Ammon's horn (tissue), 1 donor: ENCODE results near the gene UBE3D.
"Not testable (repeated sequence)": the region's sequence is repeated elsewhere in the genome, so short reads cannot be mapped to it uniquely, and the experiment has no call there.

Experiments used
- DNase-seq: peaks from one replicate; pipeline ENCODE4 v3.0.0-alpha.2; 2016; ENCODE audit warnings: low spot score

UBE3D gene

DNA sequence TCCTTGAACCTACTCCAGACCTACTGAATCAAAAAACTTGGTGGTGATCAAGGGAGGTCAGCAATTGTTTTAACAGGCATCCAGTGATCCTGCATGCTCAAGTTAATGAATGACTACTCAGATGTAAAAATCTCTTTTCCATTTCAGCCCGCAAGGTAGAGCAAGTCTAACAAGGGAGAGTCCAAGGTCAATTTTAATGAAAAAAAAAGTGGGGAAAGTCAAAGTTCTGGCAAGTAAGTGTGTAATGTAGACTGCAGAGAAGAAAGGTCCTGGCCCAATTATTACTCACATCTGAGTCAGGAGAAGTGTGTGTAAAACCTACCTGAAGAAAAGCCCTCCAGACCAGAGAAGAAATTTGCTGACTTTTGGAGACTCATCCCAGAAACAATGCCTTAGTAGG lies 193.5 kb downstream of the UBE3D start:
- DNase-seq, result no peak

DNA sequence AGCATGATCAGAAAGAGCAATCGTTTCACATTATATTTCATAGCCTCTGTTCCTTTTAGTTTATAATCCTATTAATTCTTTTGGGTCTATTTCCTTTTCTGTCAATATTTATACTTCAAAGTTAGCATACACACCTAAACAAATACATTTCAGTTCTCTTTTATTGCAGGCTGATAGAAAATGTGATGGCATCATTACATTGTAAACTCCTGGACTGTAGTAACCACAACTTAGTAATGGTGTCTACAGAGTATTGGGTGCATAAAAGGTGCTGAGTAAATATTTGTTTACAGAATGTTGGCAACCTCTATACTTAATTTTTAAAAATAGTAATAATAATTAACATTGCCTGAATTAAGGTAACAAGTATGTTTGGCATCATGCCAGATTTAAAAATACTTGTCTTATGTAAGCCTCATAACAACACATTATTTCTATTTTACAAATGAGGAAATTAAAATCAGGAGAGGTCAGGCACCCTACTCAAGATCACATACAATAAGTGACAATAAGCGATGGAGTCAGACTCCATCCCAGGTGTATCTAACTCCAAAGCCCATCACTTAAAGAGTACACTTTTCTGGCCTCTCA lies 195.0 kb downstream of the UBE3D start:
- no peak for DNase-seq

GRCh38 chr6:82869493-82869892 lies 196.1 kb downstream of the UBE3D start:
- DNase-seq, result no peak

GRCh38 chr6:82867946-82868345 lies 197.7 kb downstream of the UBE3D start:
- no peak for DNase-seq

DNA sequence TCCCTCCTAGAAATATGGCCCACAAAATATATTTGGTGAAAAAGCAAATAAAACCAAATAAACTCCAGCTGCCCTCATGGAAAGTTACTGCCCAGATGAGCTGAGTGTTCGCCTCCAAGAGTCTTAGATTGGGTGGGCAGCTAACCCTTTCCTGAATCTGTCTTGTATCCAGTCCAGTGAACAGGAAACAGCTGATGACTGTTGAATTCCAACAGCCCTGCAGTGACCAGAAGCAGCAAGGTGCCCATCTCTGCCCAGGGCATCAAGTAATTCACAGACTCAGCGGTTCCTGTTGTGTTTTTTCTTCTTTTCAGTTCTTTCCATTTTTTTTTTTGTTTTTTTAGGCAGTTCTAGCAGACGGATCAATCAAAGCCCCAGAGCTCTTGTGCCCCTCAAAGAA lies 199.2 kb downstream of the UBE3D start:
- no peak for DNase-seq

DNA sequence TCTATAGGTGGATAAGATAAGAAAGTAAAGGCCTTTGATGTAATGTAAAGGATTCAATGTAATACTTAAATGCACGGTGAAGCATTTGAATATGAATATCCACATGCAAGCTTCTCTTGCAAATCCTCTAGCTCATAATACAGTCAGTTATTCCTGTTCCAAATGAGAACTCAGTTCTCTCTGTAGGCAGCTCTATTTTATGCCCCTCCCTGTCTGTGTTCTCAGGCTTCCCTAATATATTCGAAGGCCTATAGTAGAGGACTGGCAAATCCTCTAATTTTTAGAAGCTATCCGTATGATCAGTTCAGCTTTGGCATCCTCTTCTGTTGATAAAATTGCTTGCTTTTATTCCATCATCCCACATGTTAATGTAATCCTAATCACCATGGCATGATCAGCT lies 200.2 kb downstream of the UBE3D start:
- DNase-seq, result no peak

- DNase-seq, result no peak
These were observed 201.9 kb downstream of the UBE3D start for GRCh38 chr6:82863781-82864180.

DNA sequence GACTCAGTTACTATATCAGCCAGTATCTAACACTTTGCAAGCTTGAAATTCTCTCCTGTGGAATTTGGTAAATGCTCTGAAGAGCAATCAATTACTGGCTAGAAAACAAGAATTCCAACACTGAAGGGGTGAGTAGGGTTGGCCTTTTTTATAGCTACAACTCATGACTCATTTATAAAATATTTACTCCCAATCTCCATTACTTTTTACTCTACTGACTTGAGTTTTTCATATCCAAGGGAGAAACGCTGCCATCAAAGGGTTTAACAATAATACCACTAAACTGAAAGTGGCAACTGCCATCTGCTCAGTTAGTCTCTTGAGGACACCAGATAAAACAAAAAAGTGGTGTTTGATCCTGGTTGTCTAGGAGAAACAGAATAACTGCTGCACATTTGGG lies 203.1 kb downstream of the UBE3D start:
- no peak for DNase-seq

- no peak for DNase-seq
These were observed 204.5 kb downstream of the UBE3D start for GRCh38 chr6:82861121-82861520.

DNA sequence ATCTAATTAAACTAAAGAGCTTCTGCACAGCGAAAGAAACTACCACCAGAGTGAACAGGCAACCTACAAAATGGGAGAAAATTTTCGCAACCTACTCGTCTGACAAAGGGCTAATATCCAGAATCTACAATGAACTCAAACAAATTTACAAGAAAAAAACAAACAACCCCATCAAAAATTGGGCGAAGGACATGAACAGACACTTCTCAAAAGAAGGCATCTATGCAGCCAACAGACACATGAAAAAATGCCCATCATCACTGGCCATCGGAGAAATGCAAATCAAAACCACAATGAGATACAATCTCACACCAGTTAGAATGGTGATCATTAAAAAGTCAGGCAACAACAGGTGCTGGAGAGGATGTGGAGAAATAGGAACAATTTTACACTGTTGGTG lies 209.6 kb downstream of the UBE3D start:
- not testable (repeated sequence) for DNase-seq

DNA sequence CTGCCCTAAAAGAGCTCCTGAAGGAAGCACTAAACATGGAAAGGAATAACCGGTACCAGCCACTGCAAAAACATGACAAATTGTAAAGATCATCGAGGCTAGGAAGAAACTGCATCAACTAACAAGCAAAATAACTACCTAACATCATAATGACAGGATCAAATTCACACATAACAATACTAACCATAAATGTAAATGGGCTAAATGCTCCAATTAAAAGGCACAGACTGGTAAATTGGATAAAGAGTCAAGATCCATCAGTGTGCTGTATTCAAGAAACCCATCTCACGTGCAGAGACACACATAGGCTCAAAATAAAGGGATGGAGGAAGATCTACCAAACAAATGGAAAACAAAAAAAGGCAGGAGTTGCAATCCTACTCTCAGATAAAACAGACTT lies 212.7 kb downstream of the UBE3D start:
- DNase-seq, result not testable (repeated sequence)

- DNase-seq, result no peak
These were observed 222.3 kb downstream of the UBE3D start for GRCh38 chr6:82843291-82843885.

DNA sequence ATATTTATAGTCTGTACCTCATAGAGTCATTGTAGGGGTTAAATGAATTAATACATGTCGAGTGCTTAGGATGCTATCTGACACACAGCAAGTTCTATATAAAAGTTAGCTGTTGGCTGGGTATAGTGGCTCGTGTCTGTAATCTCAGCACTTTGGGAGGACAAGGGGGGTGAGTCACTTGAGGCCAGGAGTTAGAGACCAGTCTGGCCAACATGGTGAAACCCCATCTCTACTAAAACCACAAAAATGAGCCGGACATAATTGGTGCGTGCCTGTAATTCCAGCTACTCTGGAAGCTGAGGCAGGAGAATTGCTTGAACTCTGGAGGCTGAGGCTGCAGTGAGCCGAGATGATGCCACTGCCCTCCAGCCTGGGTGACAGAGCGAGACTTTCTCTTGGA lies 222.9 kb downstream of the UBE3D start:
- no peak for DNase-seq
